ENCODE results near the gene ENAH.

- TF ChIP-seq CTCF (optimal IDR thresholded peaks at IDR 0.05 in 1 of 3, IDR thresholded peaks at IDR 0.05 in 1 of 3, conservative IDR thresholded peaks at IDR 0.05 in 1 of 3; ENCODE audit: extremely low read depth in 1 of 3, insufficient read depth in 2 of 3, low read length in 3 of 3) (no peak), EZH2 (IDR thresholded peaks at IDR 0.05; ENCODE audit: low read length) (no peak)
Observed at GRCh38 chr1:225465793-225466517, 187.0 kb downstream of the ENAH start.
